MM.1S (cell line): ENCODE results near the gene HOXA11.

Experiments used
- DNase-seq: peaks from one replicate; pipeline ENCODE4 v3.0.0-alpha.2; 2015
- H2AFZ ChIP-seq: fragments of 300-600 bp; sonication (generic); 2 replicates; pipeline ENCODE4 v1.6.0; 2016; ENCODE audit warnings: antibody characterized with exemption, low read length
- H3F3A ChIP-seq: fragments of 300-600 bp; sonication (generic); 2 replicates; pipeline ENCODE4 v1.6.1; 2016; ENCODE audit warnings: mild to moderate bottlenecking, antibody characterized with exemption, low read length, moderate library complexity, mixed read lengths; ENCODE audit not compliant: insufficient read depth
- H3K27ac ChIP-seq: fragments of 300-600 bp; sonication (generic); 2 replicates; pipeline ENCODE4 v1.5.1; 2016; ENCODE audit warnings: mild to moderate bottlenecking, low read length
- H3K27me3 ChIP-seq: fragments of 300-600 bp; sonication (generic); replicated peaks from 2 replicates; pipeline ENCODE4 v1.6.0; 2016; ENCODE audit warnings: low read length; ENCODE audit not compliant: insufficient read depth
- H3K36me3 ChIP-seq: fragments of 300-600 bp; sonication (generic); replicated peaks from 2 replicates; pipeline ENCODE4 v1.6.1; 2016; ENCODE audit warnings: mild to moderate bottlenecking, low read length, mixed read lengths; ENCODE audit not compliant: insufficient read depth
- H3K4me1 ChIP-seq: fragments of 300-600 bp; sonication (generic); 2 replicates; pipeline ENCODE4 v1.6.1; 2016; ENCODE audit warnings: low read length, mixed read lengths
- H3K4me2 ChIP-seq: fragments of 300-600 bp; sonication (generic); 2 replicates; pipeline ENCODE4 v1.6.0; 2016; ENCODE audit warnings: low read depth, low read length
- H3K4me3 ChIP-seq: fragments of 300-600 bp; sonication (generic); 2 replicates; pipeline ENCODE4 v1.5.1; 2016; ENCODE audit warnings: low read length, mixed read lengths
- H3K79me2 ChIP-seq: fragments of 300-600 bp; sonication (generic); 2 replicates; pipeline ENCODE4 v1.6.1; 2016; ENCODE audit warnings: mixed run types, low read length, mixed read lengths
- H3K9ac ChIP-seq: fragments of 300-600 bp; sonication (generic); 2 replicates; pipeline ENCODE4 v1.6.1; 2016; ENCODE audit warnings: low read length, mixed read lengths
- H3K9me2 ChIP-seq: fragments of 300-600 bp; sonication (generic); replicated peaks from 2 replicates; pipeline ENCODE4 v1.6.1; 2016; ENCODE audit warnings: mild to moderate bottlenecking, low read length, mixed read lengths; ENCODE audit not compliant: insufficient read depth
- H3K9me3 ChIP-seq: fragments of 300-600 bp; sonication (generic); replicated peaks from 2 replicates; pipeline ENCODE4 v1.6.1; 2016; ENCODE audit warnings: mild to moderate bottlenecking, low read length, mixed read lengths; ENCODE audit not compliant: insufficient read depth
- H4K20me1 ChIP-seq: fragments of 300-600 bp; sonication (generic); 2 replicates; pipeline ENCODE4 v1.6.1; 2016; ENCODE audit warnings: mild to moderate bottlenecking, low read length, moderate library complexity, mixed read lengths; ENCODE audit not compliant: insufficient read depth
- CTCF ChIP-seq: fragments of 300-600 bp; sonication (generic); IDR thresholded peaks from 2 replicates; pipeline ENCODE4 v1.5.1; 2016; ENCODE audit warnings: antibody characterized with exemption, low read length, mixed read lengths
- EZH2 ChIP-seq: fragments of 300-600 bp; sonication (generic); optimal IDR thresholded peaks from 2 replicates; pipeline ENCODE3; 2017; ENCODE audit warnings: low read depth, mild to moderate bottlenecking, antibody characterized with exemption, low read length, mixed read lengths
- EZH2phosphoT487 ChIP-seq: fragments of 300-600 bp; sonication (generic); IDR thresholded peaks from 2 replicates; pipeline ENCODE4 v1.6.1; 2018; ENCODE audit warnings: antibody characterized with exemption, low read length

HOXA11 gene

GRCh38 chr7:27186668-27187474 lies 1.8 kb upstream of the HOXA11 start:
- H3K27ac ChIP-seq, result no peak overlapping the region
- H3K27me3 ChIP-seq, result peaks cover 98% of the 10 kb centered on the region
- no peaks in the 10 kb centered on the region for H4K20me1 ChIP-seq
- DNase-seq, result no peak
- H3K9ac ChIP-seq, result no peak overlapping the region
- no peak overlapping the region for H3K4me3 ChIP-seq
- no peak overlapping the region for H2AFZ ChIP-seq
- no peaks in the 10 kb centered on the region for H3F3A ChIP-seq
- no peaks in the 10 kb centered on the region for H3K36me3 ChIP-seq
- TF ChIP-seq CTCF (no peak), EZH2phosphoT487 (no peak), EZH2 (no peak)
- no peaks in the 10 kb centered on the region for H3K9me3 ChIP-seq
- no peaks in the 10 kb centered on the region for H3K79me2 ChIP-seq
- H3K4me1 ChIP-seq, result no peaks in the 10 kb centered on the region
- H3K4me2 ChIP-seq, result no peak overlapping the region
- no peaks in the 10 kb centered on the region for H3K9me2 ChIP-seq

GRCh38 chr7:27185854-27186667 lies 1.0 kb upstream of the HOXA11 start:
- no peaks in the 10 kb centered on the region for H3K36me3 ChIP-seq
- peaks cover 90% of the 10 kb centered on the region for H3K27me3 ChIP-seq
- H3K9ac ChIP-seq, result no peak overlapping the region
- TF ChIP-seq CTCF (no peak), EZH2phosphoT487 (no peak), EZH2 (no peak)
- H2AFZ ChIP-seq, result no peak overlapping the region
- H4K20me1 ChIP-seq, result no peaks in the 10 kb centered on the region
- H3K9me3 ChIP-seq, result no peaks in the 10 kb centered on the region
- DNase-seq, result no peak
- no peak overlapping the region for H3K4me2 ChIP-seq
- no peaks in the 10 kb centered on the region for H3F3A ChIP-seq
- H3K79me2 ChIP-seq, result no peaks in the 10 kb centered on the region
- no peak overlapping the region for H3K4me3 ChIP-seq
- H3K4me1 ChIP-seq, result no peaks in the 10 kb centered on the region
- H3K27ac ChIP-seq, result no peak overlapping the region
- H3K9me2 ChIP-seq, result no peaks in the 10 kb centered on the region

GRCh38 chr7:27184337-27185012 lies 557 bp downstream of the HOXA11 start:
- Histone ChIP-seq H3K36me3 (no peaks in the 10 kb centered on the region), H3K9ac (no peak overlapping the region), H3K4me1 (no peaks in the 10 kb centered on the region), H3K4me3 (no peak overlapping the region), H2AFZ (no peak overlapping the region), H3K27me3 (peaks cover 80% of the 10 kb centered on the region), H3K9me2 (no peaks in the 10 kb centered on the region), H3K79me2 (no peaks in the 10 kb centered on the region), H3K9me3 (no peaks in the 10 kb centered on the region), H4K20me1 (no peaks in the 10 kb centered on the region), H3K27ac (no peak overlapping the region), H3K4me2 (no peak overlapping the region), H3F3A (no peaks in the 10 kb centered on the region)
- no peak for DNase-seq
- TF ChIP-seq EZH2phosphoT487, result no peak
- no peak for TF ChIP-seq EZH2
- no peak for TF ChIP-seq CTCF
